HG03159 (cell line): ENCODE results near the gene RASGRP3.
A peak's percentile ranks its signal among the peaks of the same experiment; 100 is the strongest.
"Not testable (repeated sequence)": the region's sequence is repeated elsewhere in the genome, so short reads cannot be mapped to it uniquely, and the experiment has no call there.

ENCODE experiments used
- ATAC-seq: cut with Tn5 transposase; IDR thresholded peaks from one replicate; pipeline ENCODE4 v1.9.1; 2021; ENCODE audit warnings: mild to moderate bottlenecking, moderate library complexity; ENCODE audit not compliant: unreplicated experiment

The RASGRP3 gene

DNA sequence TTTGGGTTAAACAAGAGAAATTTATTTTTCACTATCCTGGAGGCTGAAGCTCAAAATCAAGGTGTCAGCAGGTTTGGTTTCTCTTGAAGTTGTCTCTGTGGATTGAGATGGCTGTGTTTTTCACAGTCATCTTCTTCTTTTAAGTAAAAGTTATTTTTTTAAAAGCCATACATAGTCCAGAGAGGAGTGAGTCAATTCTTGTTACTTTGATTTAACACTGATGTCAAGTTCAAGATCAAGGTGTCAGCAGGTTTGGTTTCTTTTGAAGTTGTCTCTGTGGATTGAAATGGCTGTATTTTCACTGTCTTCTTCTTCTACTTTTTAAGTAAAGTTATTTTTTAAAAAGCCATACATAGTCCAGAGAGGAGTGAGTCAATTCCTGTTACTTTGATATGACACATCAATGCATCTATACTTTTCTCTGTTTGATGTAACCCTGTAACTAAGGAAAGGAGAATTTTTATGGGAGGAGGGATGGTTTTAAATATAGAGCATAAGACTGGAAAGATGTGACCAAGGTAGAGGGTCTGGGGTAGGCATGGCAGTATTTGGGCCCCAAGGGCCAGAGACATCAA lies 22.5 kb upstream of the RASGRP3 start:
- ATAC-seq: no peak

DNA sequence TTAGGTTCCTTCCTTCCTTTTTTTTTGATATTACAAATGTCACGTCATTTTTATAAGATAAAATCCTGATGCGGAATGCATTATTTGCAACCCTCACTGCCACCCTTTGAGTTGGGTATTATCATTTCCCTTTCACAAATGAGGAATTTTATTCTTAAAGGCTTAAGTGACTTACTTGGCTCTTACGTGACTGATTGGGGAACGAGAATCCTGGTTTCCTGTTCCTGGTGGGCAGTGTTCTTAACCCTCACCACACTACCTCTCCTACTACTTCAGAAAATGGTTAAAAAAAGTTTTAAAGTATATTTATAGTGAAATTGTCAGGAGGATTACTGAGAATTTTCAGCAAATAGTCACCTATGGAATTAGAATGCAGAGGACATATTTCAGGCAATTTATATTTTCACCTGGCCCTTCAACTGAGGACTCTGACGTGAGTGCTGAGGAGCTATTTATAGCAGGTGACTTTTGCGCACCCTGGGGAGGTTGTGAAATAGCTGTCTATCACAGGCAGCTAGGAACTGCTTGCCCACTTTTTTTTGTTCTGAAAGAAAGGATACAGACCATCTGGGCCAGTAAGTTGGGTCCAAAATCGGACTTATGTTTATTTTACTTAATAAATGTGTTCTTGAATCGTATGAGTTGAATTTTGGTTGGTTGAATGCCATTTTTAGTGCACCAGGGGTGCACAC lies 18.7 kb upstream of the RASGRP3 start:
- peak; percentile 76 for ATAC-seq

- ATAC-seq: no peak
Observed at GRCh38 chr2:33458248-33458819, 18.1 kb upstream of the RASGRP3 start.

- ATAC-seq: no peak
Observed at GRCh38 chr2:33459745-33460144, 16.7 kb upstream of the RASGRP3 start.

DNA sequence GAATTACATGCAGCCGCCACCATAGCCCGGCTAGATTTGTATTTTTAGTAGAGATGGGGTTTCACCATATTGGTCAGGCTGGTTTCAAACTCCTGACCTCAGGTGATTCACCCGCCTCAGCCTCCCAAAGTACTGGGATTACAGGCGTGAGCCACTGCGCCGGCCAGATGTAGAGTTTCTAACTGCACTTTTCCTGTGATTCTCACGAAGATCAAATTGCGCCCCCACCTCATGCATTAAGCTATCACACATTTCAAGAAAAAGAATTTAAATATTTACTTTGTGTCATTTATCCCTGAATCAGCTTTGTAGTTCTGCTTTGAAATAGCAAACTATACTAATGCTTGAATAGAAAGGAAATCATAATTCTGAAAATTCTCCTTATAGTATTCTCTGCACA lies 13.9 kb upstream of the RASGRP3 start:
- ATAC-seq: not testable (repeated sequence)

- ATAC-seq: no peak
Observed at GRCh38 chr2:33467413-33467812, 9.0 kb upstream of the RASGRP3 start.

- no peak for ATAC-seq
Observed at GRCh38 chr2:33469238-33469637, 7.2 kb upstream of the RASGRP3 start.

GRCh38 chr2:33475224-33476130 lies 972 bp upstream of the RASGRP3 start:
- peak; percentile 62 for ATAC-seq

DNA sequence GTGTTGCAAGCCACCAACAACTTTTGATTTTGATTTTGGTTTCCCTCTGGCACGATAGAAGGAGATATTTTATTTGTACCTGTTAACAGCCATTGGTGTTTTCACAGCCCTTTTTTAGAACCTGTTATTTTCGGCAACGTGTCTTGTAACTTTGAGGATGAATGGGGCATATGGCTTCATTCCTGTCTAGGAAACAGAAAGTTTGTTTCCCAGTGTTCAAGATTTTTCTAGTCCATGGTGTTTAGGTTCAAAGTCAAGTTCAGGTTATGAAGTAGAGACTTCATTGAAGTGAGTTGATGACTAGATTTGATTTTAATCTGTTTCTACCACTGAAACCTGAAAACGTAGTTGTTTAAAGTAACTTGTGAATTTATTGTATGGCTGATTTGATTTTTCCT lies 343 bp downstream of the RASGRP3 start:
- no peak for ATAC-seq

DNA sequence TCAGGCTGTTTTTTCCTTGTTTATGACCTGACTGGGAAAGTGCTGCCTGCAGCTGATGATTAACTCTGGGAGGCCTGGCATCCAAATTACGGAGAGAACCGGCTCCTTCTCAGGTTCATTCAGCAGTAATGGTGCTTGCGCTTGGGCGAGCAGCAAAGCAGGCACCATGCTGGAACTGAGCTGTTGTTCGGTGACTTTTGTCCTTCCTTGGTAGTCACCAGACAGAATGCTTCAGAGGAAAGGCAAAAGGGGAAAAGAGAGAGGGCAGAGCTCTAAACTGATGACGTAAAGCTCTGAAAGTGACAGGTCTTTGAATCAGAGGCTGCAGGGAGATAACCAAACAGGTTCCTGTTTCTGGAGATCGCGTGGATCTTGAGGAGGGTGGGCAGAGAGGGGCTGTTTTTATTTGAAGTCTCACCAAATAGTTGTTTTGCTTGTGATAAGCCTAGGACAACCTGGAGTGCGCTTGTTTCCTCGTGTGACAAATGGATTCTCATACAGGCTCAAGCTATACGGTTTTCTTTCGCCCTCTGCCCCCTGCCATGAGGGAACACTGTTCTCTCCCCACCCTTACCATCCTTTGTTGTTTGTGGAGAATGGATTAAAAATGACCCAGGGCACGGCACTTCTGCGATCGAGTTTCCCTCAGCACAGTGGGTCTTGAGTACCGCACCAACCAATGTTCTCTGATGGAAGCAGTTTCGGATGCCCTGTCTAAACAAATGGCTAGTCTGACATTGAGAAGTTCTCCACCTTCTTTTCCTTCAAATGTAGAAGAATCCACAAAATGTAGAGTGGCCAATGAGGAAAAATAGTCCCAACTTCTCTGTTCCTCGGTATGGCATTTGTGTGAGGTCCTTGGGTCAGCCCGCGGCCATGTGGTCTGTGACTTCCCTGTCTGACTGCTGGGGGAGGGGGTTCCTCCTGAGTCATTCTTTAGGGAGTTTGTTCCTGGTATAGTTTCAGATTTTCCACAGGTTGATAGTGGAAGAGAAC lies 1.3 kb downstream of the RASGRP3 start:
- peak; percentile 27 for ATAC-seq

- no peak for ATAC-seq
Observed at GRCh38 chr2:33478968-33479731, 2.7 kb downstream of the RASGRP3 start.

DNA sequence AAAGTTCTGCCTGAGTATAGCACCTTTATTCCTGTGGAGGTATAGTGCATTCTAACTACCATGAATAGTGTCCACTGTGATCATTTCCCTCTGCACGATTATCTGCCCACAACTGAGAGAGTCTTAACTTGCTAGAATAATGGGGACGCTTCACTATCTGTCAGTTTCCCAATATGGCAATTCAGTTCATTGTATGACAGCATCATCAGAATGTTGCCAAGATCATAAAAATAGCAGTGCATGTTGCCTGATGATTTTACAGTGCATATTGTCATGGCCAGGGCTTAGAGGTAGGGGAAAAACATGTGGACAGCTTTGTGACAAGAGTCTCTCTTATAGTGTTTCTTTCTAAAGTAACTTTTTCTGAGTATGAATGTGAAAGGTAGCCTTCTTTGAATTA lies 6.1 kb downstream of the RASGRP3 start:
- no peak for ATAC-seq

DNA sequence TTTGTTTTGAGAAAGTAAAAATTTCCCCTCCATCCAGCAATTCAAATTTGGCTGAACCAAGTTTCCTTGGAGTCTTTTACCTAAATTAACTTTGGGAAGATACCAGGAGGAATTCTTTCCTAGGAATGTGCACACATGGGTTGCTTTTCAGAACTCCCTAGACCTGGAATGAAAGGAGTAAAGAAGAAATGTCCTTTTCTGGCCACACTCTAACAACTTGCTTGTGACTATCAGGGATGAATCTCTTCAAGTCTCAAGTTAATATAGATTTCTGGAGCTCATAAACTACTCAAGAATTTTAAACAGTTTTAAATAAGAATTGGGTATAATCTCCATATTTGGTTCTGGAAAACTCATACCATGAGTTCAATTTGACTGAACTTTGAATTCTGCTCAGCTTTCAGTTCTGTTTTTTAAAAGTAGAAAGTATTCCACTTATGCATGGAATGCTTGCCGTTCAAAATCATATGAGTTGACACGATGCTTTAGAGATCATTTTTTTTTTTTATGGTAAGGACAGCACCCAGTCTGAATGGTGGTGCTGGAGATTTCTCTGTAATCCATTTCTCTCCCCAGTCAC lies 7.7 kb downstream of the RASGRP3 start:
- peak; percentile 23 for ATAC-seq

- ATAC-seq: no peak
Observed at GRCh38 chr2:33485051-33485450, 8.6 kb downstream of the RASGRP3 start.

- no peak for ATAC-seq
Observed at GRCh38 chr2:33486544-33486943, 10.1 kb downstream of the RASGRP3 start.

GRCh38 chr2:33488178-33488690 lies 11.8 kb downstream of the RASGRP3 start:
- ATAC-seq: peak; percentile 40

DNA sequence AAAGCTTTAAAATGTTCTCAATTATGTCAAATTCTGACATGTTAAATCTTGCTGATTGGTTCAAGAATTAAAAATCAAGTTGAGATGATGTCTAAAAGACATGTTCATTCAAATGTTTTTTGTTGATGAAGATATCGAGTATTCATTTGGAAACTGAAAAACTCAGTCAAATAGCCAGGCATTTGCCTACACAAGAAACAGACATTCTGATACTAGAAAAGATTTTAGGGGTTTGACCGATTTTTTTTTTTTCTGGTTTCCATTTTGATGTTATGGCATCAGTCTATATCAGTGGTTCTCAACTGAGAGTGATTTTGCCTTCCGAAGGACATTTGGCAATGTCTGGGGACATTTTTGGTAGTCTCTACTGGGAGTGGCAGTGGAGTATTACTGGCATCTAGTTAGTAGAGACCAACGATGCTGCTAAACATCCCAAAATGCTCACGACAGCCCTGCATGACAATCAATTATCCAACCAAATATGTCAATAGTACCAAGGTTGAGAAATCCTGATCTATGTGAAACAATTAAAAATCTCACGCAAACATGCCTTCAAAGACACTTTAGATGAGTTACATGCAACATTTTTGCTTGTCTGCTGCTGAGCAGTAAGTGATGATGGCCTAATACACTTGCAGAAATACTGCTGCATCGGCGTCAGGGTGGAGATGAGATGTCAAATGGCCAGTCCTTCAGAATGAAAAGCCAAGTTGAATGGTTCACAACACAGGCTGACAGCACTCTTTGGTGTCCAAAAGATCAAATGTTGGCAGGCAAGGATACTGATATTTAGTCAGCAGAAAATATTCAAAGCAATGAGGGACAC lies 12.5 kb downstream of the RASGRP3 start:
- peak; percentile 48 for ATAC-seq

DNA sequence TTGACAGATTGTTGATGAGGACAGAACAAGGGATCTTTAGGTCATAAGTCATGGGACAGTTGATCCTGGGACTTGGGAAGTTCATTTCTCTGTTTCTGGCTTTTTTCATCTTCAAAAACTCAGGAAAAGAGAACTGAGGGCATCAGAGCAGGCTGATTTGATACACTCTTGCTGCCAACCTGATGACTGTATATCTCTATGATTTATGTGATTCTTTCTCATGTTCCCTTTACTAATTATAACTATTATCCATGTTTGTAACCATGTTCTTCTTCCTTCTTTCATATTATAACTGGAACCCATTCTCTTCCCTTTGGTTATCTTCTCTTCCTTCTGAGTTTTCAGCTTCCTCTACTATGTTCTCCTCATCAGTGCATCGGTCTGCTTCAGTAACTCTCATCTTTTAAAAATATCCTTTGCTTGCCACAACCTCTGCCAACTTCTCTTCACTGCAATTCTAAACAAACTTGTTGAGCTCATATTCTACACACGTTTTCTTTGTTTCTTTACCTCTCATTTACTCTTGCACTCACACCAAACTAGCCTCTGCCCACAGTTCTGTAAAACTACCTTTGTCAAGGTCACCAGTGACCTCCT lies 13.5 kb downstream of the RASGRP3 start:
- ATAC-seq: no peak
